Measurements from ENCODE around the gene FAM237B. TPM values are rescaled to one million over a fixed set of nuclear protein-coding genes. Genes with fewer than 3 reads are reported as not detected.

Gene FAM237B
- total and polyA plus RNA-seq, 2 of the 13 experiments (the other 11 are each of a cell fraction or from before 2014, with no cell fraction given) = not detected

- TF ChIP-seq NAIF1 (CRISPR knock-in tag; IDR thresholded peaks at IDR 0.05; ENCODE audit: borderline replicate concordance) (peak; percentile 63; the same call in 1 of the 2 replicates), PRDM10 (CRISPR knock-in tag; IDR thresholded peaks at IDR 0.05; ENCODE audit: low read depth) (no peak), GTF2F1 (IDR thresholded peaks at IDR 0.05; ENCODE audit: low read length) (no peak), JUN (CRISPR knock-in tag; IDR thresholded peaks at IDR 0.05) (no peak), ZNF670 (CRISPR knock-in tag; IDR thresholded peaks at IDR 0.05; ENCODE audit: borderline replicate concordance) (no peak), AGO1 (IDR thresholded peaks at IDR 0.05; ENCODE audit: low read depth, low read length, poor library complexity, severe bottlenecking) (peak; percentile 32), HNRNPLL (IDR thresholded peaks at IDR 0.05; ENCODE audit: low read depth, low read length, poor library complexity, severe bottlenecking) (peak; percentile 80), ZBTB7B (CRISPR knock-in tag; IDR thresholded peaks at IDR 0.05) (no peak), THAP8 (CRISPR knock-in tag; IDR thresholded peaks at IDR 0.05; ENCODE audit: borderline replicate concordance) (peak; percentile 58; the same call in 1 of the 2 replicates), ZFP41 (CRISPR knock-in tag; IDR thresholded peaks at IDR 0.05; ENCODE audit: borderline replicate concordance) (0 out of 2 replicates have a peak, but pooled peaks have one; percentile 35), RXRA (CRISPR knock-in tag; IDR thresholded peaks at IDR 0.05) (peak; percentile 59; the same call in 1 of the 2 replicates), ZNF839 (CRISPR knock-in tag; IDR thresholded peaks at IDR 0.05; ENCODE audit: borderline replicate concordance) (0 out of 2 replicates have a peak, but pooled peaks have one; percentile 76), CENPT (CRISPR knock-in tag; IDR thresholded peaks at IDR 0.05; ENCODE audit: low read depth) (no peak), CHD2 (IDR thresholded peaks at IDR 0.05; ENCODE audit: low read depth, low read length) (peak; percentile 47; the same call in 1 of the 2 replicates), ZNF138 (CRISPR knock-in tag; IDR thresholded peaks at IDR 0.05; ENCODE audit: low read depth) (no peak), ZNF609 (CRISPR knock-in tag; IDR thresholded peaks at IDR 0.05; ENCODE audit: borderline replicate concordance) (peak; percentile 54), ZNF577 (CRISPR knock-in tag; IDR thresholded peaks at IDR 0.05; ENCODE audit: borderline replicate concordance, low read depth) (no peak), HCFC1 (IDR thresholded peaks at IDR 0.05; ENCODE audit: low read depth, low read length) (peak; percentile 76), MTA1 (CRISPR knock-in tag; IDR thresholded peaks at IDR 0.05; ENCODE audit: borderline replicate concordance) (peak; percentile 69; the same call in 1 of the 2 replicates)
Measured at GRCh38 chr7:90346336-90347125, 25.4 kb upstream of the FAM237B start, which contains the start of gene GTPBP10 (continued).
